A549 (cell line): ENCODE data around the gene DVL1. TPM values are rescaled to one million over a fixed set of nuclear protein-coding genes. Genes with fewer than 3 reads are reported as not detected.
A peak's percentile ranks its signal among the peaks of the same experiment; 100 is the strongest.

Experiments
- ATAC-seq, 2 experiments: fragments of 200-7000 bp in 1 of 2; fragments of >200 bp in 1 of 2; cut with Nextera tagmentation in 1 of 2; cut with Tn5 transposase in 1 of 2; 3 replicates each; pipeline versions ENCODE4 v1.8.0 to v1.9.1; 2018 to 2020; ENCODE audit warnings: mild to moderate bottlenecking in 1 of 2, moderate library complexity in 1 of 2
- CTCF ChIA-PET: fragments of 300-600 bp; sonication (Branson Sonifier 250); formaldehyde crosslinking; extraction: SDS; loops from one replicate; lab custom pipeline; 2021; ENCODE audit warnings: antibody characterized with exemption, inconsistent platforms; lab: Yijun Ruan, JAX
- POLR2A ChIA-PET: fragments of 350-600 bp; formaldehyde crosslinking; extraction: SDS; loops from one replicate; lab custom pipeline; 2021; ENCODE audit warnings: antibody characterized with exemption, inconsistent platforms; lab: Yijun Ruan, JAX
- DNase-seq, 2 experiments: peaks; one replicate each; pipeline versions ENCODE4 v3.0.0 to v3.0.0-alpha.2; 2011 to 2016; ENCODE audit warnings: low read depth in 1 of 2, low spot score in 1 of 2
- FAIRE-seq: peaks from 2 replicates; lab custom pipeline; 2011; peaks lifted over from hg19 to GRCh38; lab: Jason Lieb, UNC
- H3K27ac ChIP-seq, 2 experiments: fragments of >200 bp; sonication (Bioruptor Twin); formaldehyde crosslinking; 3 replicates each; pipeline ENCODE4 v1.5.1; 2016 to 2017
- H3K4me1 ChIP-seq: fragments of >200 bp; sonication (Bioruptor Twin); formaldehyde crosslinking; 3 replicates; pipeline ENCODE4 v1.6.1; 2016
- H3K4me2 ChIP-seq: fragments of >200 bp; sonication (Bioruptor Twin); formaldehyde crosslinking; 3 replicates; pipeline ENCODE4 v1.6.1; 2016
- H3K4me3 ChIP-seq: fragments of >200 bp; sonication (Bioruptor Twin); formaldehyde crosslinking; 3 replicates; pipeline ENCODE4 v1.5.1; 2016
- H3K9me3 ChIP-seq: fragments of >200 bp; sonication (Bioruptor Twin); formaldehyde crosslinking; 3 replicates; pipeline ENCODE4 v1.6.1; 2016
- BHLHE40 ChIP-seq: IDR thresholded peaks from 2 replicates; pipeline ENCODE4 v1.6.1; 2012; ENCODE audit warnings: low read depth, low read length, inconsistent platforms
- CHD2 ChIP-seq: fragments of 150-350 bp; IDR thresholded peaks from 2 replicates; pipeline ENCODE4 v1.6.1; 2014; ENCODE audit warnings: low read length; ENCODE audit not compliant: partially characterized antibody
- EHF ChIP-seq: fragments of 250-450 bp; sonication (Bioruptor Pico); IDR thresholded peaks from 2 replicates; pipeline ENCODE4 v1.5.0; 2020; ENCODE audit warnings: mild to moderate bottlenecking
- FOSL2 ChIP-seq, 2 experiments: fragments of 450-650 bp in 1 of 2; fragments of >200 bp in 1 of 2; sonication (Bioruptor Twin) in 1 of 2; formaldehyde crosslinking; IDR thresholded peaks; 2 replicates each; pipeline versions ENCODE4 v1.5.0 to v1.6.1; 2016 to 2020; ENCODE audit warnings: mild to moderate bottlenecking in 1 of 2, moderate library complexity in 1 of 2
- FOXS1 ChIP-seq: fragments of 250-450 bp; sonication (Bioruptor Pico); IDR thresholded peaks from 2 replicates; pipeline ENCODE4 v1.5.0; 2020; ENCODE audit warnings: mild to moderate bottlenecking, moderate library complexity
- GATA3 ChIP-seq: IDR thresholded peaks from 2 replicates; pipeline ENCODE4 v1.6.1; 2012; ENCODE audit warnings: borderline replicate concordance
- HMGXB4 ChIP-seq: fragments of 250-450 bp; sonication (Bioruptor Pico); IDR thresholded peaks from 2 replicates; pipeline ENCODE4 v1.5.0; 2021; ENCODE audit warnings: mild to moderate bottlenecking, moderate library complexity, borderline replicate concordance
- HOXB13 ChIP-seq: fragments of 250-450 bp; sonication (Bioruptor Pico); IDR thresholded peaks from 2 replicates; pipeline ENCODE4 v1.5.0; 2020; ENCODE audit warnings: low read depth, mild to moderate bottlenecking, moderate library complexity
- HOXB5 ChIP-seq: fragments of 250-450 bp; sonication (Bioruptor Pico); IDR thresholded peaks from 2 replicates; pipeline ENCODE4 v1.5.0; 2020; ENCODE audit warnings: mild to moderate bottlenecking, moderate library complexity
- JUNB ChIP-seq: fragments of >200 bp; sonication (Bioruptor Twin); formaldehyde crosslinking; IDR thresholded peaks from 2 replicates; pipeline ENCODE4 v1.6.1; 2016
- MAFK ChIP-seq: fragments of 450-650 bp; IDR thresholded peaks from 2 replicates; pipeline ENCODE4 v1.6.1; 2014; ENCODE audit not compliant: partially characterized antibody
- NPAS2 ChIP-seq: fragments of 250-450 bp; sonication (Bioruptor Pico); IDR thresholded peaks from 2 replicates; pipeline ENCODE4 v1.8.0; 2022; ENCODE audit warnings: mild to moderate bottlenecking, moderate library complexity, borderline replicate concordance
- RCOR1 ChIP-seq: fragments of 150-350 bp; IDR thresholded peaks from 2 replicates; pipeline ENCODE4 v1.6.1; 2014; ENCODE audit warnings: antibody characterized with exemption, low read length, low read depth
- RNF2 ChIP-seq: fragments of 200-600 bp; sonication (generic); IDR thresholded peaks from 2 replicates; pipeline ENCODE4 v1.6.1; 2016; ENCODE audit warnings: low read depth, mild to moderate bottlenecking, antibody characterized with exemption, moderate library complexity, borderline replicate concordance
- SMC3 ChIP-seq: fragments of >200 bp; sonication (Bioruptor Twin); formaldehyde crosslinking; IDR thresholded peaks from 3 replicates; pipeline ENCODE4 v1.6.1; 2018; ENCODE audit warnings: inconsistent platforms
- TFCP2L1 ChIP-seq: fragments of 250-450 bp; sonication (Bioruptor Pico); IDR thresholded peaks from 2 replicates; pipeline ENCODE4 v1.5.0; 2021; ENCODE audit warnings: mild to moderate bottlenecking
- USF2 ChIP-seq: fragments of 450-650 bp; IDR thresholded peaks from 2 replicates; pipeline ENCODE4 v1.6.1; 2014; ENCODE audit warnings: antibody characterized with exemption
- ZC3H11A ChIP-seq: fragments of 450-650 bp; IDR thresholded peaks from 2 replicates; pipeline ENCODE4 v1.6.1; 2014; ENCODE audit warnings: antibody characterized with exemption, mild to moderate bottlenecking
- ZNF302 ChIP-seq: fragments of 250-450 bp; sonication (Bioruptor Pico); IDR thresholded peaks from 2 replicates; pipeline ENCODE4 v1.9.0; 2021; ENCODE audit warnings: inconsistent platforms, mild to moderate bottlenecking, moderate library complexity
- WGBS: methylation state at CpG from one replicate; pipeline ENCODE4 v1.1.6; 2017; ENCODE audit errors: missing lambda C conversion rate; 5-methylcytosine and 5-hydroxymethylcytosine counted together
- polyA plus RNA-seq, 4 experiments: library from polyadenylated mRNA; depleted of rRNA in 3 of 4; stranded (reverse); fragments of >200 nt; fragmentation: RNase III in 1 of 4; extraction: RNeasy Plus Mini Kit Qiagen cat#74134 plus additional on column Dnase treatment in 1 of 4; gene quantifications; 2 replicates in 3 of 4; 3 replicates in 1 of 4; pipeline ENCODE4 v1.2.3, GENCODE V29; 2011 to 2017
- TF ChIP-seq, protein P1 (sequence below): fragments of 150-350 bp; IDR thresholded peaks from 2 replicates; pipeline ENCODE4 v1.6.1; 2014; ENCODE audit warnings: low read depth, mild to moderate bottlenecking, low read length
- TF ChIP-seq, protein P2 (sequence below): fragments of >200 bp; sonication (Bioruptor Twin); formaldehyde crosslinking; IDR thresholded peaks from 2 replicates; pipeline ENCODE4 v1.6.1; 2016
- TF ChIP-seq, protein P3 (sequence below): IDR thresholded peaks from 2 replicates; pipeline ENCODE4 v1.6.1; 2012; ENCODE audit warnings: low read depth, borderline replicate concordance
- TF ChIP-seq, protein P4 (sequence below): IDR thresholded peaks from 2 replicates; pipeline ENCODE4 v1.6.1; 2012

The DVL1 gene
- polyA plus RNA-seq, 2 of the 4 experiments (the other 2 are of a cell fraction), result 12.1 to 48.3 TPM

DNA sequence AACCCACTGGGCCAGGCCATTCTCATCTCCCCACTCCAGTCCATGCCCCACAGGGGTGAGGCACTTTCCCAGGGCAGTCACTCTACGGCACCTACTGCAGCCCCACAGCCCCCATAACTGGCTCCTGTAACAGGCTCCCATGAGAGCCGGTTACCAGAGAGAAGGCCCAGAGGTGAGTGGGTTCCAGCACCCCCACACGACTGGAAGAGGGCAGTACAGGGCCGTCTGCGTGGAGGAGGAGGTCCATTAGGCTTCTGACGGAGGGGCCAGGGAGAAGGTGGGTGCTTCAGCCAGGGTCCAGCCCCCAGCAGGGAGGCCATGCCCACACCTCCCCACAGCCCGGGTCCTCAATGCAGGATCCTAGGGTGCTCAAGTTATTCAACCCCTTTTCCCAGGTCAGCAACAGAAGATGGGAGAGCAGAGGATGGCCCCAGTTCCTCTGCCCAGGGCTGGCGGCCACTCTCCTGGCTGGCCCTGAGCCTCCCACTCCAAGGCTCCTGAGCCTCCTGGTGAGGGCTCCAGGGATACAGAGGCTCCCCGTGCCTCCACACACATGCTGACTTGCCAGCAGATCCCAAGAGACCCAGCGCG, 43.1 kb downstream of the DVL1 start:
- FAIRE-seq (no peak), DNase-seq (no peak), ATAC-seq (peak in 1 of 2 experiments; percentile 8; a peak in 3 of 6 replicates)
- TF ChIP-seq TFCP2L1 (no peak), NPAS2 (CRISPR knock-in tag) (no peak), ZC3H11A (no peak), ZNF302 (CRISPR knock-in tag) (no peak), JUNB (no peak), GATA3 (no peak), HMGXB4 (CRISPR knock-in tag) (no peak)
- TF ChIP-seq, protein P1, sequence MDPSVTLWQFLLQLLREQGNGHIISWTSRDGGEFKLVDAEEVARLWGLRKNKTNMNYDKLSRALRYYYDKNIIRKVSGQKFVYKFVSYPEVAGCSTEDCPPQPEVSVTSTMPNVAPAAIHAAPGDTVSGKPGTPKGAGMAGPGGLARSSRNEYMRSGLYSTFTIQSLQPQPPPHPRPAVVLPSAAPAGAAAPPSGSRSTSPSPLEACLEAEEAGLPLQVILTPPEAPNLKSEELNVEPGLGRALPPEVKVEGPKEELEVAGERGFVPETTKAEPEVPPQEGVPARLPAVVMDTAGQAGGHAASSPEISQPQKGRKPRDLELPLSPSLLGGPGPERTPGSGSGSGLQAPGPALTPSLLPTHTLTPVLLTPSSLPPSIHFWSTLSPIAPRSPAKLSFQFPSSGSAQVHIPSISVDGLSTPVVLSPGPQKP, result no peak
- peak overlapping the region; percentile 91 for H3K4me2 ChIP-seq
- no peaks in the 10 kb centered on the region for H3K9me3 ChIP-seq
- peak overlapping the region; percentile 87 to 95 for H3K27ac ChIP-seq
- CTCF ChIA-PET, result interaction anchor here (1.1 to 1.6 kb wide), 5 partner anchors 15 to 325 kb away, joined by 3 to 7 read pairs (median 3); no protein-coding TSS in a partner anchor
- POLR2A ChIA-PET, result no interaction called here
- peak overlapping the region; percentile 91 for H3K4me3 ChIP-seq
- WGBS, result 57% methylated on average over 8 of the region's 11 CpGs
- peaks cover 41% of the 10 kb centered on the region for H3K4me1 ChIP-seq

DNA sequence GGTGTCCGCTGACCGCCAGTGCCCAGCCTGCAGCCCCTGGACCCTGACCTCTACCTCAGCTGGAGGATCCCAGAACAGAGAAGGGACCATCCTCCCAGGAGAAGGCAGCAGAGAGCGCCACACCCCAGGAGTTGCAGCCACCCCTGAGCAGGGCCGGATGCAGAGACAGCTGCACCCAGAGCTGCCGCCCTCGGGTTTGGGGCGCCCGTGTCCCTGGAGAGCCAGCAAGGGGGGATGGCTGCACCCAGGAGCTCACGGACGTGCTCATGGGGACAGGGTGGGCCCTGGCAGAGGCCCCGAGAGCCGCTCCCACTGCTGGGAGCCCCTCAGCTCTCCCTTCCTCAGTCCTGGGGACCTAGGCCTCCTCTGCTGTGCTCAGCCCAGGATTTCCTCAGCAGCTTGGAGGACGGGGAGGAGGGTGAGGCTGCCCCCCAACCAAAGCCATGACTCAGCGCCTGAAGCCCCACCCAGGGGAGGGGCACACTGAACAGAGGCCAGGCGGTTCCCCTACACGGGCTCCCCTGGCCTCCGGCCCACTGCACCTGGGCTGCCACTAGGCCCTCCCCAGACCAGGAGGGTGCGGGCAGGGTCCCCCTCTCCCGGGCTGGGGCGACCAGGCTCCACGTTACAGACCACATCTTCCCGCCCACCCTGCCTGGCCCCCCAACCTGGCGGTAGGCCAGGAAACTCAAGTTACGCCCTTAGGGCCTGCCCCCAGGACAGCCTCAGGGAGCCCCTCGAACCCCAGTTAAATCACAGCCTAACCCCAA, 43.7 kb downstream of the DVL1 start:
- H3K4me1 ChIP-seq, result peaks cover 41% of the 10 kb centered on the region
- peak overlapping the region; percentile 91 for H3K4me2 ChIP-seq
- TF ChIP-seq FOSL2 (IDR thresholded peaks at IDR 0.05) (no peak), FOSL2 (CRISPR knock-in tag; IDR thresholded peaks at IDR 0.05) (peak; percentile 50), MAFK (peak; percentile 24), SMC3 (no peak)
- H3K4me3 ChIP-seq, result peak overlapping the region; percentile 29
- ChIA-PET POLR2A (no interaction called here), CTCF (interaction anchor here (0.9 to 1.6 kb wide), 10 partner anchors 10 to 324 kb away, joined by 3 to 7 read pairs (median 3); no protein-coding TSS in a partner anchor)
- DNase-seq (peak in 1 of 2 experiments; percentile 53), ATAC-seq (peak in 1 of 2 experiments; percentile 34; a peak in 3 of 6 replicates), FAIRE-seq (no peak)
- WGBS, result 64% methylated on average over 5 of the region's 25 CpGs
- no peaks in the 10 kb centered on the region for H3K9me3 ChIP-seq
- H3K27ac ChIP-seq, result peak overlapping the region; percentile 87 to 95

DNA sequence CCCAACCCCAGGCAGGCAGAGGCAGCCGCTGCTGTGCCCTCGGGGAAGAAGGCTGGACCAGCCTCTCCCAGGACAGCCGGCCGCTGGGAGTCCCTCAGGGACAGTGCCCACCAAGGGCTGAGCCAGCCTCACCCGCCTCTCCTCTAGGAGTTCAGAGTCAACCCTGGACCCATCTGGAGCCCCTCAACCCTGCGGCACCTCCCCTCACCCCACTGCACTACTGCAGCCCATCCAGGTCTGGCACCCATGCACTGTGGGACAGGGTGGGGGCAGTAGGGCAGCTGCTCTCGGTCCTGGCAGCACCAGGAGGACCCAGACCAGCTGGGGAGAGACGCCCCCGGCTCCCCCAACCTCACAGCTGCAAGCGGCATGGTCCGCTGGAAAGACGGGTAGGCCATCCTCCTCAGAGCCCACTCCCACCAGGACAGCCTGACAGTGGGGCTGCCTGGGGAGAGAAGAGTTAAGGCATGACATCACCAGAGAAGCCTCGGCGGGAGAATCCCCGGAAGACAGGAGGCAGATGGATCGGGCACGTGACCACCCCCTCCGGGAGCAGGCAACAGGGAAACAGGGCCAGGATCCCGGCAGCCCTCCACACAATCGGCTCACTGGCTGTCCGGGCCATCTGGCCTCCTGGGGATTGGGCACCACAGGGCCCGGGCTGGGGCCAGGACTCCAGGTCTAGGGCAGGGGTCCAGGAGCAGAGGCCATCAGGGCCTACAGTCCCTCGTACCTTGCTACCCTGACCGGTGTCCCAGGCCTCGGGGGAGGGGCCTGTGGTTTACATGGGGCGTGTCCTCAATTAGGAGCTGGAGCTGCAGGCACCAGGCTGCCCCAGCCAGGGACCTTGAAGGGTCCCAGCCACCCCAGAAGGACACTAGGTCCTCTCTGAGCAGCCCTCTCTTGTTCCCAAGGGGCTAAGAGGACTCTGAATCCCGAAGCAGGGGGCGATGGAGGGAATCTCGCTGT, 44.6 kb downstream of the DVL1 start:
- FAIRE-seq (no peak), DNase-seq (peak in 1 of 2 experiments; percentile 64), ATAC-seq (peak; percentile 0 to 21; a peak in 3 of 6 replicates)
- Histone ChIP-seq H3K4me3 (peak overlapping the region; percentile 29; the same call in 2 of the 3 replicates), H3K27ac (peak overlapping the region; percentile 87 to 95), H3K4me1 (peaks cover 37% of the 10 kb centered on the region), H3K9me3 (no peaks in the 10 kb centered on the region), H3K4me2 (peak overlapping the region; percentile 91)
- ChIA-PET CTCF (interaction anchor here (0.9 to 1.6 kb wide), 10 partner anchors 9 to 324 kb away, joined by 3 to 7 read pairs (median 3); no protein-coding TSS in a partner anchor), POLR2A (no interaction called here)
- 22% methylated on average over 11 of the region's 29 CpGs for WGBS
- TF ChIP-seq RNF2 (no peak), FOSL2 (IDR thresholded peaks at IDR 0.05) (no peak), FOSL2 (CRISPR knock-in tag; IDR thresholded peaks at IDR 0.05) (peak; percentile 21; the same call in 1 of the 2 replicates), CHD2 (no peak), FOXS1 (no peak), TFCP2L1 (no peak), USF2 (peak; percentile 86), ZNF302 (CRISPR knock-in tag) (0 out of 2 replicates have a peak, but pooled peaks have one; percentile 28), HOXB5 (CRISPR knock-in tag) (peak; percentile 69; the same call in 1 of the 2 replicates), RCOR1 (no peak), EHF (no peak), BHLHE40 (peak; percentile 58), HOXB13 (CRISPR knock-in tag) (peak; percentile 53; the same call in 1 of the 2 replicates)
- TF ChIP-seq, protein P2, sequence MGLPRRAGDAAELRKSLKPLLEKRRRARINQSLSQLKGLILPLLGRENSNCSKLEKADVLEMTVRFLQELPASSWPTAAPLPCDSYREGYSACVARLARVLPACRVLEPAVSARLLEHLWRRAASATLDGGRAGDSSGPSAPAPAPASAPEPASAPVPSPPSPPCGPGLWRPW, result no peak
- TF ChIP-seq, protein P3, sequence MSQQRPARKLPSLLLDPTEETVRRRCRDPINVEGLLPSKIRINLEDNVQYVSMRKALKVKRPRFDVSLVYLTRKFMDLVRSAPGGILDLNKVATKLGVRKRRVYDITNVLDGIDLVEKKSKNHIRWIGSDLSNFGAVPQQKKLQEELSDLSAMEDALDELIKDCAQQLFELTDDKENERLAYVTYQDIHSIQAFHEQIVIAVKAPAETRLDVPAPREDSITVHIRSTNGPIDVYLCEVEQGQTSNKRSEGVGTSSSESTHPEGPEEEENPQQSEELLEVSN, result peak; percentile 92
- TF ChIP-seq, protein P4, sequence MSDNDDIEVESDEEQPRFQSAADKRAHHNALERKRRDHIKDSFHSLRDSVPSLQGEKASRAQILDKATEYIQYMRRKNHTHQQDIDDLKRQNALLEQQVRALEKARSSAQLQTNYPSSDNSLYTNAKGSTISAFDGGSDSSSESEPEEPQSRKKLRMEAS, result peak; percentile 75
